Measurements from ENCODE around the gene MMD. TPM values are rescaled to one million over a fixed set of nuclear protein-coding genes. Genes with fewer than 3 reads are reported as not detected.

Gene MMD
- total RNA-seq, 3 donors from 2014 or later: 10.3 to 22.8 (median 14.7) TPM

GRCh38 chr17:55366020-55366481 is 55.6 kb downstream of the MMD start:
- TF ChIP-seq CTCF (IDR thresholded peaks at IDR 0.05): no peak
- Histone ChIP-seq H3K36me3 (ENCODE audit: low read depth) (no peaks in the 10 kb centered on the region), H3K4me1 (ENCODE audit: low read depth) (no peaks in the 10 kb centered on the region), H3K9me3 (no peaks in the 10 kb centered on the region), H3K4me3 (no peak overlapping the region)
- no peak for DNase-seq
- ATAC-seq: no peak
- intact Hi-C loops (cut with DNase I, micrococcal nuclease): no loop called here

GRCh38 chr17:55363033-55363432 is 58.6 kb downstream of the MMD start:
- intact Hi-C loops (cut with DNase I, micrococcal nuclease): no loop called here
- Histone ChIP-seq H3K36me3 (ENCODE audit: low read depth) (no peaks in the 10 kb centered on the region), H3K4me1 (ENCODE audit: low read depth) (no peaks in the 10 kb centered on the region), H3K9me3 (no peaks in the 10 kb centered on the region), H3K4me3 (no peak overlapping the region)
- no peak for DNase-seq
- ATAC-seq: no peak
- TF ChIP-seq CTCF (IDR thresholded peaks at IDR 0.05): no peak

GRCh38 chr17:55360971-55361370 is 60.7 kb downstream of the MMD start:
- no peaks in the 10 kb centered on the region for H3K4me1 ChIP-seq (ENCODE audit: low read depth)
- no peak for TF ChIP-seq CTCF (IDR thresholded peaks at IDR 0.05)
- intact Hi-C loops (cut with DNase I, micrococcal nuclease): no loop called here
- no peak overlapping the region for H3K4me3 ChIP-seq
- ATAC-seq (no peak), DNase-seq (no peak)
- H3K9me3 ChIP-seq: no peaks in the 10 kb centered on the region
- H3K36me3 ChIP-seq (ENCODE audit: low read depth): no peaks in the 10 kb centered on the region

GRCh38 chr17:55356434-55357328 is 65.0 kb downstream of the MMD start:
- peak; percentile 62 for TF ChIP-seq CTCF (IDR thresholded peaks at IDR 0.05)
- H3K4me3 ChIP-seq: no peak overlapping the region
- H3K4me1 ChIP-seq (ENCODE audit: low read depth): no peaks in the 10 kb centered on the region
- DNase-seq: peak in 2 of 3 donors; percentile 37 to 90
- H3K9me3 ChIP-seq: no peaks in the 10 kb centered on the region
- no peaks in the 10 kb centered on the region for H3K36me3 ChIP-seq (ENCODE audit: low read depth)
- ATAC-seq: peak; percentile 80
- intact Hi-C loops (cut with DNase I, micrococcal nuclease): no loop called here

- no peaks in the 10 kb centered on the region for H3K36me3 ChIP-seq (ENCODE audit: low read depth)
- TF ChIP-seq CTCF (IDR thresholded peaks at IDR 0.05): no peak
- no peak for ATAC-seq
- H3K9me3 ChIP-seq: no peaks in the 10 kb centered on the region
- no peaks in the 10 kb centered on the region for H3K4me1 ChIP-seq (ENCODE audit: low read depth)
- no peak for DNase-seq
- no peak overlapping the region for H3K4me3 ChIP-seq
- intact Hi-C loops (cut with DNase I, micrococcal nuclease): no loop called here
Measured at GRCh38 chr17:55354941-55355340, 66.7 kb downstream of the MMD start.
